Neural crest cell (in vitro differentiated cells): ENCODE measurements around the gene CELF4. TPM values are rescaled to one million over a fixed set of nuclear protein-coding genes. Genes with fewer than 3 reads are reported as not detected.

Experiments
- DNase-seq: peaks from one replicate; pipeline ENCODE4 v3.0.0; 2021; ENCODE audit warnings: low read depth, mixed read lengths, low spot score
- H3K27ac Mint-ChIP-seq: one replicate; pipeline ENCODE4 v1.8.0; 2021; ENCODE audit warnings: mild to moderate bottlenecking, mixed read lengths; ENCODE audit not compliant: unreplicated experiment
- H3K27me3 Mint-ChIP-seq: 2 replicates; pipeline ENCODE4 v1.8.0; 2021; ENCODE audit warnings: low read depth, mild to moderate bottlenecking, mixed read lengths
- H3K36me3 Mint-ChIP-seq: 2 replicates; pipeline ENCODE4 v1.8.0; 2021; ENCODE audit warnings: low read depth, mild to moderate bottlenecking, mixed read lengths
- H3K4me1 Mint-ChIP-seq: 2 replicates; pipeline ENCODE4 v1.8.0; 2021; ENCODE audit warnings: mixed read lengths
- H3K4me3 Mint-ChIP-seq: one replicate; pipeline ENCODE4 v1.8.0; 2021; ENCODE audit warnings: mild to moderate bottlenecking, mixed read lengths
- H3K9me3 Mint-ChIP-seq: 2 replicates; pipeline ENCODE4 v1.8.0; 2021; ENCODE audit warnings: mixed read lengths
- CTCF ChIP-seq: fragments of 200-600 bp; sonication (generic); conservative IDR thresholded peaks from 2 replicates; pipeline ENCODE4 v1.5.0; 2021; ENCODE audit warnings: antibody characterized with exemption, mild to moderate bottlenecking
- total RNA-seq: library from RNA; stranded (reverse); gene quantifications from 2 replicates; pipeline ENCODE4 v1.2.1, GENCODE V29; 2021

Gene CELF4
- total RNA-seq, 1 donor from 2014 or later, result 1.9 TPM

GRCh38 chr18:37408676-37409265, 156.8 kb downstream of the CELF4 start:
- no peaks in the 10 kb centered on the region for H3K4me1 Mint-ChIP-seq
- no peak for TF ChIP-seq CTCF
- H3K4me3 Mint-ChIP-seq, result no peak overlapping the region
- H3K9me3 Mint-ChIP-seq, result no peaks in the 10 kb centered on the region
- DNase-seq, result no peak
- no peaks in the 10 kb centered on the region for H3K36me3 Mint-ChIP-seq
- no peaks in the 10 kb centered on the region for H3K27me3 Mint-ChIP-seq
- no peak overlapping the region for H3K27ac Mint-ChIP-seq

- DNase-seq, result no peak
- no peaks in the 10 kb centered on the region for H3K27me3 Mint-ChIP-seq
- no peak for TF ChIP-seq CTCF
- H3K9me3 Mint-ChIP-seq, result no peaks in the 10 kb centered on the region
- H3K4me1 Mint-ChIP-seq, result peaks cover 4% of the 10 kb centered on the region
- no peak overlapping the region for H3K27ac Mint-ChIP-seq
- H3K4me3 Mint-ChIP-seq, result no peak overlapping the region
- no peaks in the 10 kb centered on the region for H3K36me3 Mint-ChIP-seq
These were observed 158.0 kb downstream of the CELF4 start for GRCh38 chr18:37407571-37407970.

DNA sequence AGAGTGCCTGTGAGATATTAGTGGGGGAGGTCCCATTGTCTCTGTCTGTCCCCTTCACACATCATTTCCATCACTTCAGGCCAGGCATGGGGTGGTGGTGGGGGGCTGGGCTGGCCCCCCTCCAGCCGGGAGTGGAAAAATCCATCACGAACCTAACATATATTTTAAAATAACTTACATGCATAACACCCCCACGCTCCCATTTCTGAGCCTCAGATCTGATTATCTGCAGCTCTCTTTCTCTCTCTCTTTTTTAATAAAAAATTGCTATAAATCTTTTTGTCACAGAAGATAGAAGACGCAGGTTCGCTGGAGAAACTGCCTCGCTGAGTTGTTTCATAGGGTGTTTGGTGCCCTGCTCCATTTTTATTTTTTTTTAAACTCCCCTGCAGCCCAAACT, 159.8 kb downstream of the CELF4 start:
- Mint-ChIP-seq H3K36me3 (no peaks in the 10 kb centered on the region), H3K27ac (no peak overlapping the region), H3K9me3 (no peaks in the 10 kb centered on the region), H3K27me3 (no peaks in the 10 kb centered on the region), H3K4me3 (no peak overlapping the region), H3K4me1 (peaks cover 4% of the 10 kb centered on the region)
- no peak for DNase-seq
- no peak for TF ChIP-seq CTCF

DNA sequence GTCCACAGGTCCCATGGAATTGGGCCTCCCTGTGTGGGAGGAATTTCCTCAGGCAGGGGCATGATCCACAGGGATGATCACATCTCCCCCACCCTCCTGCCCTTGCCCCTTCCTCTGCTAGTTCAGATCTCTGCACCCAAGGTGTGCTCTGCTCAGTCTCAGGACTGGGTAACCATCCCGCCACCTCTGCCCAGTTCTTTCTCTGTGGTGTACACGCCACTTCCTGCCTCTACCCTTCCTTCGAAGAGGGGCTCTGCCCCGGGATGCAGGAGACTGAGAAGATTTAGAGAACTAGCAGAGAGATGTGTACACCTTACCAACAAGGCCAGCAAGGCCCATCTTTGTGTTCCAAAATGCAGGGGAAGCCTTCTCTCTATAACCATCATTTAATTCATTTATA, 160.4 kb downstream of the CELF4 start:
- no peak for DNase-seq
- H3K27me3 Mint-ChIP-seq, result no peaks in the 10 kb centered on the region
- H3K27ac Mint-ChIP-seq, result no peak overlapping the region

GRCh38 chr18:37403788-37404187, 161.8 kb downstream of the CELF4 start:
- H3K4me3 Mint-ChIP-seq, result no peak overlapping the region
- no peaks in the 10 kb centered on the region for H3K9me3 Mint-ChIP-seq
- no peaks in the 10 kb centered on the region for H3K36me3 Mint-ChIP-seq
- peaks cover 5% of the 10 kb centered on the region for H3K4me1 Mint-ChIP-seq
- no peak for TF ChIP-seq CTCF
- no peak for DNase-seq
- H3K27ac Mint-ChIP-seq, result peak overlapping the region; percentile 90
- no peaks in the 10 kb centered on the region for H3K27me3 Mint-ChIP-seq

More for the DNA sequence above, 160.4 kb downstream of the CELF4 start:
- Mint-ChIP-seq H3K4me3 (no peak overlapping the region), H3K4me1 (peaks cover 4% of the 10 kb centered on the region), H3K9me3 (no peaks in the 10 kb centered on the region), H3K36me3 (no peaks in the 10 kb centered on the region)
- no peak for TF ChIP-seq CTCF
